HFF-Myc (cell line): ENCODE results near the gene GFI1.

Experiments
- DNase-seq: peaks from one replicate; pipeline ENCODE4 v3.0.0-alpha.2; 2011; ENCODE audit warnings: low read depth; ENCODE audit errors: extremely low read depth
- H3K4me3 ChIP-seq: replicated peaks from 2 replicates; pipeline ENCODE4 v1.5.1; 2011; ENCODE audit warnings: low read depth, mild to moderate bottlenecking, control low read depth, low read length
- TF ChIP-seq, protein P1 (sequence below): IDR thresholded peaks from 2 replicates; pipeline ENCODE4 v1.5.1; 2012; ENCODE audit warnings: mild to moderate bottlenecking, low read depth, low read length, control low read depth; ENCODE audit errors: missing control alignments

The GFI1 gene

DNA sequence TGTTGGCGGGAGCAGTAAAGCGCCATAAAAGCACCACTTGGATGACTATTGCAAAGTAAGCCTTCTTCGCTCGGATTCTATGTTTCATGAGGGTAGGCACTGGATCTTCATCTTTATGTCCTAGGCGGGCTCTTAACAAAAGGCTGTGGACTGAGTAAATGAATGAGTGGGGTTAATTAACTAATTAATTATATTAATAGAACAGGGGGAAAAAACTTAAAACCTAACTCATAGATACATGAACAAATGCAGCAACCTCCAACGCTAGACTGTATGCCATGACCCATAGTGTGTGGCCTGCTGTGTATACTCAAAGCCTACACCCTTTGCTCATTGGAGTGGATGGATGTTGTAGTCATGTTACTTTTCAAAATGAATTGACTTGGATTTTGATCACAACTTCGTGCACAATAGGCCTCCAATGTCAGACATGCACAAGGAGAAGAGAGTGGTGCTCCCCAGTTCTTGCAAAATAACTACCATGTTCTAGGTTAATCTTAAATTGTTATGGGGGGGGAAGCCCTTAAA is 417 bp upstream of the GFI1 start:
- DNase-seq, result no peak
- TF ChIP-seq, protein P1, sequence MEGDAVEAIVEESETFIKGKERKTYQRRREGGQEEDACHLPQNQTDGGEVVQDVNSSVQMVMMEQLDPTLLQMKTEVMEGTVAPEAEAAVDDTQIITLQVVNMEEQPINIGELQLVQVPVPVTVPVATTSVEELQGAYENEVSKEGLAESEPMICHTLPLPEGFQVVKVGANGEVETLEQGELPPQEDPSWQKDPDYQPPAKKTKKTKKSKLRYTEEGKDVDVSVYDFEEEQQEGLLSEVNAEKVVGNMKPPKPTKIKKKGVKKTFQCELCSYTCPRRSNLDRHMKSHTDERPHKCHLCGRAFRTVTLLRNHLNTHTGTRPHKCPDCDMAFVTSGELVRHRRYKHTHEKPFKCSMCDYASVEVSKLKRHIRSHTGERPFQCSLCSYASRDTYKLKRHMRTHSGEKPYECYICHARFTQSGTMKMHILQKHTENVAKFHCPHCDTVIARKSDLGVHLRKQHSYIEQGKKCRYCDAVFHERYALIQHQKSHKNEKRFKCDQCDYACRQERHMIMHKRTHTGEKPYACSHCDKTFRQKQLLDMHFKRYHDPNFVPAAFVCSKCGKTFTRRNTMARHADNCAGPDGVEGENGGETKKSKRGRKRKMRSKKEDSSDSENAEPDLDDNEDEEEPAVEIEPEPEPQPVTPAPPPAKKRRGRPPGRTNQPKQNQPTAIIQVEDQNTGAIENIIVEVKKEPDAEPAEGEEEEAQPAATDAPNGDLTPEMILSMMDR, result no peak
- H3K4me3 ChIP-seq, result no peak overlapping the region

DNA sequence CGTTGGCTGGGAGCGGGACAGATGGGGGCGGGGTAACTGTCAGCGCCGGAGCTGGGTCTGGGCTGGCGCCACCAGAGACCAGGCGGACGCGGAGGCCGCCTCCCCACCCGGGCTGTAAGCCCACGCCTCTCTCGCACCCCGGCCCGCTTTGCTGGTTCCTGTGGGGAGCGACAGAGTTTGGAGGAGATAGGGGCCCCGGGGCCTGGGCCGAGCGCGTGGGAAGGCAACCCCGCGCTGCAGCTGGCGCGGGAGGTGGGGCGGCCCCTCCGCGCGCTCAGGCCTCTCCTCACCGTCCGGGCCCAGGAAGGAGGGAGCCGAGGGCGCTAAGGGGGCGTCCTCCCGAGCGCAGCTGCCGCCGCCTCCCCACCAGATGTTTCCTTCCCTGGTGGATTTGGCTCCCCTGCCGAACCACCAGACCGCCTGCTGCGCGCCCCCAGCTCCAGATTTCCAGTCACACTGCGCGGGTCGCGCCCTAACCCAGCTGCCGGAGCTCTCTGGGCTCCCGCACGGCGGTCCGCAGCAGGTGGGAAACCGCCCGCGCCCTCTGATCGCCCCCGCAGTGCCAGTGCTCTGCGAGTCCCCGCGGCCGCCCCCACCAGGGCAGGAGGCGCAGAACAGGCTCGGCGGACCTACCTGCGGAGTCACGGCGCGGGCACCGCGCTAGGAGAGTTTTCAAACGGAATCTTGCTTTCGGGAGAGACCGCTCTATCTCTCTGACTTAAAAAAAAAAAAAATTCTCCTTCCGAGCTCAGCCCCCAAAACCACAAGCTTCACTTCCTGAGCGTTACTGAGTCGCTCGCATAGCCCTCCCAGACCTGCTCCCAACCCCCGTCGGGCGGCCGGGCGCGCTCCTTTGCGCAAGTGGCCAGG is 1.1 kb downstream of the GFI1 start:
- no peak for DNase-seq
- TF ChIP-seq, protein P1, result peak; percentile 11
- peak overlapping the region; percentile 33 for H3K4me3 ChIP-seq

DNA sequence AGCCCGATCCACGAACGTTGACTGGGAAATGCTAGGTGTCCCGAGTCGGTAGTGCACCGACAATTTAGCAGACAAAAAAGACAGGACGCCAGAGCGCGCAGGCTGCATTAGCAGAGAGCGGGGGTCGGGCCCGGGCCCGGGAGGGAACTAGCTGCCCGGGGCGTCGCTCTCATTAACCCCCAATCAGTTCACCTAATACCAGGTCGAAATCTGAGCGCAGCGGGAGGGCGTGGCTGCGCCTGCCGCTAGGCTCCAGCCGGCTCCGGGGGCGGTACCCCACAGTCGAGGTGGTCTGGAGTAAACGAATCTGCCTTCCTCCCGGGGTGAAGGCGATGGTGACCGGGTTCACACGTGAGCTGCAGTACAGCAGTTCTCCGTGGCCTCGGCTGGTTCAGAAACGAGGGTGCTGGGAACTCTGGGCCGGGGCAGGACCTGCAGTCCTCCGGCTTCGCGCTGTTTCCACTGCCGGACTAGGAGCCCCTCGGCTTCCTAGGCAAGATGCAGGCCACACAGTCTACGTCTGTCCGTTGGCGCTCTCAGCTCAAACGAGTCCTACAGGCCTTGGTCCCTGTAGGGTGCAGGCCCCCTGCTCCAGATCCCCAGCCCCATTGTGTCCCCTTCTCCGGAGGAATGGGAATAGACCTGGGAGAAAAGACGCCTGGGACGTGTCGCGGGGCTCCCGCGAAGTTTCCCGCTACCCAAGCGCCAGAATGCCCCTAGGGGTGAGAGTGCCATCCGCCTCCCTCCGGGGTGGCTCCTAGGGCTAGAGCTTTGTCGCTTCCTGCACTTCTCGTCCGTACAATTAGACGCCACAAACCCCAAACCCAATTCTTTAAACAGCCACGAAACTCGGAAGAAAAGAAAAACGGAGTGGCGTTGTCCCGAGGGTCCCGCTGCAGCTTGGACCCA is 2.0 kb downstream of the GFI1 start:
- DNase-seq, result no peak
- TF ChIP-seq, protein P1, result no peak
- peak overlapping the region; percentile 33 for H3K4me3 ChIP-seq

DNA sequence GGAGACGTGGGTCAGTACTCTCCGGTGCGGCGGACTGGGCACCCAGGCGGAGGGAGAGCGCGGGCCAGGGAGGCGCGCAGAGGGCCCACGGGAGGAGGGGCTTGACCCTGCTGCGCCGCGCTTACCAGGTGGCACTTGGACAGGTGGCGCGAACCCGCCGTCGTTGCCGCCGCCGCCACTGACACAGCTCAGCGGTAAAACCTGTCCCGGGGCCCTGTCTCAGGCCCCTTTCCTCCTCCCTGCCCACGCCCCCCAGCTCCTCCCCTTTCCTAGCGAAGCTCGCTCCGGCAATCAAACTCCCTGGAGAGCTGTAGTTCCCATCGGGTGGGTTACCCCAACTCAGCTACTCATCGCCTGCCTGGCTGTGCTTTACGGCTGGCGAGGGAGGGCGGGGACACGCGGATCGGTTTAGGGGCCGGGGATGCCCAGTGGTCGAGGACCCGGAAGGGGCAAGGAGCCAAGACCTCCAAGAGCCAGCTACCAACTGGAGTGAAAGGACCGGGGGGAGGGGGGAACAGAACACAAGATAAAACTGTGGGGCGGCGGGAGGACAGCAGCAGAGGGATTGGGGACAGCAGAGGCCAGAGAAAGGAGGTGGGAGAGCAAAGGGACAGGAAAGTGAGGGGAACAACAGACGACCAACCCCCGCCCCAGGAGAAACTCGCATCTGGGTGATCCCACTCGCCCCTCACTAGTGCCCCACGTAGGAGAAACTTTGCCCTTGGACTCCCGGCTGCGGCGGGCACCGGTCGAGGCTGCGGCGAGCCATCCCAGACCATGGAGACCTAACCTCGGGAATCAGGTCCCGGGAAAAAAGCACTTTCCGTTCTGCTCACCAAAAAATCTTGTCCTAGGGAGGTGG is 2.9 kb downstream of the GFI1 start:
- no peak for DNase-seq
- TF ChIP-seq, protein P1, result no peak

DNA sequence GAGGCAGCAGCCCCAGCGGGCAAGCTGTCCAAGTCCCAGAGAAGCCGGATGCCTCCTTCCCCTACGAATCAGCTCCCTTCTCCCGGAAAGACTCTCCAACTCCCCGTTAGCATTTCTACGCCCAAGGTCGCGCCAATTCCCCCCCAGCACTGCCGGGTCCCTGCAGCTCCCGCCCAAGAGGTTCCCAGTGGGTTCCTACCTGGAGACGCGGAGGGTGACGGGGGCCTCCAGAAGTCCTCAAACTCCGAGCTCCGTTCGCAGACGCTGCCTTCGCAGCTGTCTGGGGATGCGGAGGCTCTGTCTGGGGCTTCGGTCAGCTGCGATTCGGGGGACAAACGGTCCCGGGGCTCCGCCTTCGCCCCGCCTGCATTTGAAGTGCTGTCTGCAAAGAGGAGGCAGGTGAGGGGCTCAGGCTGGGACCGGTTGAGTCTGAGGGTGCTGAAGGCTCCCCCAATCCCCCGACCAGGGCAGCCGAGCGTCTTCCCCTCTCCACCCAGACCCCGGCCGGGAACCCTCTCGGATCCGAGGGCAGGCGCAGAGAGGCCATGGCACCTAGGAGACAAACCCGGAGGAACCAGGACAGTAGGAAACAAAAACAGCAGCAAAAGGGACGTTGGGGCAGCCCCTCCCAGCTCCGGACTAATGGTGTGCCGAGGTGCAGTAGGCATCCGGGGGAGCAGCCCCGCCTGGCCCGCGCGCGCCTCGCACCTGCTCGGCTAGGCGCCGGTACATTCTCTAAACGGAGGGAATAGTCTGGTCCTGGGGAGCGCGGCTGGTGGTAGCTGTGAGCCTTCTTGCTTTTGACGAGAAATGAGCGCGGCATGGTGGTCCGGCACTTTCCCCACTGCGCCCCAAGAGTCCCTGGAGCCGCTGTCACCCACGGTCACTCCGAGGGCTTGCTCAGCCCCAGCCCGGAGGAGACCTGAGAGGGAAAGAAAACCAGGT is 3.8 kb downstream of the GFI1 start:
- peak overlapping the region; percentile 14 for H3K4me3 ChIP-seq
- DNase-seq, result no peak
- TF ChIP-seq, protein P1, result no peak

More for the DNA sequence above, 2.9 kb downstream of the GFI1 start:
- H3K4me3 ChIP-seq, result 0 out of 2 replicates have a peak overlapping the region, but pooled peaks have one; percentile 4
